Islet of Langerhans (tissue), 1 donor: ENCODE results near the gene SMC6.
A peak's percentile ranks its signal among the peaks of the same experiment; 100 is the strongest.

Experiments used
- FAIRE-seq: peaks from one replicate; lab custom pipeline; 2011; peaks lifted over from hg19 to GRCh38; lab: Jason Lieb, UNC

The SMC6 gene

DNA sequence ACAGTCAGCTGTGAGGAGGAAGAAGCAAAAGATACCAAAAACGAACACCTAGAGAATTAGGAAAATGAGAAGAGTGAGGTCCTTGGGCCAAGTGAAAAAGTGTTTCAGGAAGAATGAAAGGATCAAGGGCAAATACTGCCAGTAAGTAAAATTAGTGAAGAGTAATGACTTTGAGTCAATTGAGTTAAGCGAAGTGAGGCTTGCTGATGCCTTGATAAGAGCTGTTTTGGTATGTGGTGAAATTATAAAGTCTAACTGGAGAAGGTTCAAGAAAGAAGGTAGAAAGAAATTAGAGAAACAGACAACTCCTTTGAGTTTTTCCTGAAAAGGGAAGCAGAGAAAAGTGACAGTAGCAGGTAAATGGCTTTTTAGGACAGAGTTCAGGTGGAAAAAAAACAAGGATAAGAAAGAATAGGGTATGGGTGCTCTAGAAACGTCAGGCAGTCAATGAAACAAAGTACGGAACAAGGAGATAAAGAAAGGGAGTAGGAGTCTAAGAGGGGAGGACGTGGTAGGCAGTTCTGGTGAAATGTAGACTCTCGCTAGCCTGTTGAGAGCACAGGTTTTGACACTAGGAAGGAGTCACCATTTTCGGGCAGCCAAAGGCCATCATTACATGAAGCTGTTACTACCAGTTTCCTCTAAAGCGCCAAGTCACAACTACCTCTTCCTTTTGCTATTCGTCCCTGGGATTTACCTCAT, 42.9 kb downstream of the SMC6 start:
- no peak for FAIRE-seq

DNA sequence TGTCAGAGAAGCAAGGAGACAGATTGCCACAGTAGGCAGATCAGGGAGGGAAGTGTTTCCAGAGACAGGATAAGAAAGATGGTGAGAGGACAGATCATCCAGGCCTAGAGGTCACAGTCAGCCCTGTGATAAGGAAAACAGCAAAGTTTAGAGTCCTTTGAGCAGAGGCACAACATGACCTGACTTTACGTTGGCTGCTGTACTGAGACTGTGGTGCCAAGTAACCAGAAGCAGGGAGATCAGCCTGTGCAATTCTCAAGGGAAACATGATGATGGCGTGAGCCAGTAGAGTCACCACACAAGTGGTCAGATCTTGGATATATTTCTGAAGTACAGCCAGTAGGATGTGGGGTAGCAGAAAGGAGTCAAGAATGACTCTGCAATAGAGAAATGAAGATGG, 43.7 kb downstream of the SMC6 start:
- FAIRE-seq, result no peak

GRCh38 chr2:17708501-17708900, 45.1 kb downstream of the SMC6 start:
- no peak for FAIRE-seq

GRCh38 chr2:17706845-17707244, 46.8 kb downstream of the SMC6 start:
- FAIRE-seq, result no peak

- FAIRE-seq, result no peak
These were observed 62.8 kb downstream of the SMC6 start for GRCh38 chr2:17690776-17691175.

DNA sequence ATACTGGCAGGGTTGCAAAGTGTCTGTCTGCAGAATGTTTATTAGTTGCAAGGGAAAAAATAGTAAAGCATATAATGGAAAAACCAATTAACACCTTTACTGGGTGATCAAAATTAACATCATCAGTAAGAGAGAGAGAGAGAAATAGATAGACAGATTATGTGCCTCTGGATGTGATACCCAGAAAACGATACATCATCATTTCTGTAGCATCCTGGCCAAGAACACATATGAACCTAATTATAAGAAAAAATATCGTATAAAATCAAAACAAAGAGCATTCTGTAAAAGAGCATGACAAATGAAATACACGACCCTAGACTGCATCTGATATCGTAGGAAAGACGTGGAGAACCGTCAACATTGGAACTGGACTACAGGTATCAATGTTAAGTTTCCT, 64.6 kb downstream of the SMC6 start:
- FAIRE-seq, result no peak

- no peak for FAIRE-seq
These were observed 65.0 kb downstream of the SMC6 start for GRCh38 chr2:17688600-17688999.

DNA sequence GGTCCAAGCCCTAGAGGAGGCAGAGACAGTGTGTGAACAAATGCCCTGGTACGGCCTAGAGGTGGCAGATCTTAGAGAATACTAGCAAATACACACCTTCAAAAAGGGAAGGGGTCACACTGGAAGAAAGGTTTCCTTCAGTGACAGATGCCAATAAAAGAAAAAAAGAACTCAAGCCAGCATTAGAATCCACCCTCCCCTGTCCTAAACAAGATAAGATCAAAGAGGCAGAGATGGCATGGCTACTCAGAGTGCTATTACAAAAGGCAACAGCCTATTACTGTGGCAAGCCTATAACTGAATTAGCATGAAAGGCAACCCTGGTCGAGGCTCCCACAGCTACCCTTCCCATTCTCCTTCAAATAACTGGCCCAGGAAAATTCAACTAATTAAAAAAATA, 69.6 kb downstream of the SMC6 start:
- FAIRE-seq, result no peak

GRCh38 chr2:17682098-17682857, 71.3 kb downstream of the SMC6 start:
- FAIRE-seq, result no peak

DNA sequence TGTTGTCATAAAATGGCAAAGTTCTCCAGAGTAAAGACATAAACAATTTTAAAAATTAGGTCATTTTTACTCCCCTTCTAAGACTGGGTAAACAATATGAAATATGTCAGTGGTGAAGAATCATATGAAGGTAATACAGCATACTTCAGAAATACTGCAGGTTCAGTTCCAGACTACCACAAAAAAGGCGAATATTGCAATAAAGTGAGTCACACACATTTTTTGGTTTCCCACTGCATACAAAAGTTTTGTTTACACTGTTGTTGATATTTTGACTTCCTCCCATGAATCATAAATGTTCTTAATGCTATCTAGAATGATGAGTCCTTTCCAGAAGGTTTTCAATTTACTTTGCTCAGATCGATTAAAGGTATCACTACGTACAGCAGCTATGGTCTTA, 73.5 kb downstream of the SMC6 start:
- FAIRE-seq, result peak; percentile 70

DNA sequence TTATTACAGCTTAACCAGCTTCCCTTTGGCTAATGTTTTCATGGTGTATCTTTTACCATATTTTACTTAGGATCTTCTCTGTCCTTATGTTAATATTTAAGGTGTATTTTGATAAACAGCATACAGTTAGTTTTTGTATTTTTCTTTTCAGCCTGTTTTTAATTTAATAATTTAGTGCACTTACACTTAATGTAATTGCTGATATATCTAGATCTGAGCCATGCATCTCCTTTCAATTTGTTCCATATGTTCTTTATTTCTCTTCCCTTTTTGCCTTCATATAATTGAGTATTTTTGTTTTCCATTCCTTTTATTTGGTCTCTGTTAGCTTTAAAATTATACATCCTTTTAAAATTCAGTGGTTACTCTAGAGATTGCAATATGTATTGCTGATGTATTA, 78.8 kb downstream of the SMC6 start:
- no peak for FAIRE-seq

- peak; percentile 64 for FAIRE-seq
These were observed 80.9 kb downstream of the SMC6 start for GRCh38 chr2:17672583-17673317.

GRCh38 chr2:17667898-17668297, 85.7 kb downstream of the SMC6 start:
- FAIRE-seq, result no peak

- no peak for FAIRE-seq
These were observed 89.1 kb downstream of the SMC6 start for GRCh38 chr2:17664534-17664933.

GRCh38 chr2:17662723-17663122, 90.9 kb downstream of the SMC6 start:
- no peak for FAIRE-seq

- FAIRE-seq, result no peak
These were observed 92.2 kb downstream of the SMC6 start for GRCh38 chr2:17661460-17661859.

GRCh38 chr2:17660219-17660618, 93.4 kb downstream of the SMC6 start:
- FAIRE-seq, result no peak

DNA sequence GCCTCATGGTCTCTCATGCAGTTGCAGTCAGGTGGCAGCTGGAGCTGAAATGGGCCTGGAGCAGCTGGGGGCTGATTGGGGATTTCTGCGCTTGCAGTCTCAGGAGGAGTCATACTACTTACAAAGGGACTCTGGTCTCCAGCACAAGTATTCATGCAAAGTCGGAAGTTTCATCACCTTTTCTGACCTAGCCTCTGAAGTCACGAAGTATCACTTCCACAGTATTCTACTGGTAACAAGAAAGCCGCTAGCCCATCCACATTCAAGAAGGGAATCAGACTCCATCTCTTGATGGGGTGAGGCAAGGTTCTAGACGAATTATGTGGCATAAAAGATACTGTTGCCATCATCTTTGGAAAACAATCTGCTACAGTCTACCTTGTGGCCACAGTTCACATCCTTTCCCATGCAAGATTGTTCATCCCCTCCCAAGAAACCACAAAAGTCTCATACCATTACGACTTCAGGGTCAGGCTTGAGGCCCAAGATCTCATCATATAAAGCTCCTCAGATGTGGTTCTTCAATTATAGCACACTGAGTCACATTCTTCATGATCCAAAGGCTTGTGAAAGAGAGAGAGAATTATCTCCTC, 95.3 kb downstream of the SMC6 start:
- no peak for FAIRE-seq

- no peak for FAIRE-seq
These were observed 95.9 kb downstream of the SMC6 start for GRCh38 chr2:17657759-17658158.

DNA sequence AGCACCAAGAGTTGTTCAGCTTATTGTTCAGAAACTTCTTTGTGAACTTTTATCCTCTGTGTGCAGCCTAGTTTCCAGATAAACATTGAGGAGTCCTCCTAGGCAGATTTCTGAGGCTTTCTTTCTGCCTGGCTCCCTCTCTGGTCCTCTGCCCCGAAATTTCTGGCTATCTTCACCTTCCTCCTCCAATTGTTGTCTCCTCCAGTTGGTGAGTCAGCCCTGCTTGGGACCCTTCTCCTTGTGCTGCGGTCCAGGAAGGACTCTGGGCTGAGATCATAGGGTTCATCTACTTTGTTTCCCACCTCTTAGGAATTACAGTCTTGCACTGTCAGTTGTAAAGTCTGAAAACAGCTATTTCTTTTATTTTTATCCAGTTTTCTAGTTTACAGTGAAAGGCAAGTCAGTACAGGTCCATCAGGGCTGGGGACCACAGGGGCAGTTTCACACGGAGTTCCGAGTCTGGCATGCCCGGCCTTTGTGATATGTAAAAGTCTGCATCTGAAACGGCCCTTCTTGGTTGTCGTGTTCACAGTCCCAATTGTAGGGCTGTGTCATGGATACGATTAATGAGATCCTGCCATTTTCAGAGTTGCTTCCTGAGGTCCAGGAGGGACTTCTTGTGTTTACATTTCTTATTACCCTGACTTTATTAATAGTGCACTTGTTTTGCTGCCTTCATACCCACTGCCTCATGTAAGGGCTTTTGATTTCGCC, 100.8 kb downstream of the SMC6 start:
- FAIRE-seq, result no peak

DNA sequence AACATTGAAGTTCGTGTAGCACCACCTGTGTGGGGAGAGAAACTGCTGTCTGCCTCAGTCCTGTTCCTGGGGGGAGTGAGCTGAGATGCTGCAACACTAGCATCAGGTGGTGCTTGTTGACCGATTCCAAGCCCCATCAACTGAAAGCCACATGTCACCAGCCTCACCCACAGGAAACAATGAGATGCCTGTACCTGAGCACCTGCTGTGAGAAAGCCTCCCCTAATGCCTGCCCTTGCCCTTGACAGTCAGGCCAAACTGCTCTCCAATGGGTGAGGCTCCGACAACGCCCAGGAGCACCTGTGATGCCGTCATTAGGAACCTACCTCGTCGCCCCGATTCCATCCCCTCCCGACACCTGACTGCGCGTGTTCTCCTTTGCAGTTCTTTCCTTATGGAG, 104.6 kb downstream of the SMC6 start:
- FAIRE-seq, result no peak

DNA sequence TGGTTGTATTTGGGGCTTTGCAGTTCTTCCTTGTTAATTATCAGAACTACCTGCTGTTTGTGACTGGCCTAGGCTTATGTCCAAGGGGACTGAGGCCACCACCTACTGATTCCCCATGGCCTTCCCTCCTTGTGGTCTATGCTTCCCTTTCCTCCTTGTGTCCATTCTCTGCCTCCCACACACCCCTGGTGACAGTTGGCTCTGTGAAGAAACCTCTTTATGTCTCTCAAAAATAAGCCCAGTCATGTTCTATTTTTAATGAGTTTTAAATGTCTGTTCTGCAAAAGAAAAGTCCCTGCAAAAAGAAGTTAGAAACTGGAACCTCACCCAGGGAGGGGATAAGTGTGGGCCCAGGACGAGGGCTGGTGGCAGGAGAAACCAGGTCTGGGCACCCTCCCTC, 105.0 kb downstream of the SMC6 start:
- FAIRE-seq, result no peak
